NB4 (cell line): ENCODE results near the gene GDPD5.

Source experiments
- MYC ChIP-seq: IDR thresholded peaks from 2 replicates; pipeline ENCODE4 v1.6.1; 2011; ENCODE audit warnings: low read depth, low read length
- POLR2A ChIP-seq: IDR thresholded peaks from 2 replicates; pipeline ENCODE4 v1.6.1; 2011; ENCODE audit warnings: mild to moderate bottlenecking; ENCODE audit not compliant: insufficient read length; ENCODE audit errors: extremely low read depth
- TF ChIP-seq, protein P1 (sequence below): IDR thresholded peaks from one replicate; pipeline ENCODE4 v1.5.1; 2012; ENCODE audit warnings: low read depth, low read length

DNA sequence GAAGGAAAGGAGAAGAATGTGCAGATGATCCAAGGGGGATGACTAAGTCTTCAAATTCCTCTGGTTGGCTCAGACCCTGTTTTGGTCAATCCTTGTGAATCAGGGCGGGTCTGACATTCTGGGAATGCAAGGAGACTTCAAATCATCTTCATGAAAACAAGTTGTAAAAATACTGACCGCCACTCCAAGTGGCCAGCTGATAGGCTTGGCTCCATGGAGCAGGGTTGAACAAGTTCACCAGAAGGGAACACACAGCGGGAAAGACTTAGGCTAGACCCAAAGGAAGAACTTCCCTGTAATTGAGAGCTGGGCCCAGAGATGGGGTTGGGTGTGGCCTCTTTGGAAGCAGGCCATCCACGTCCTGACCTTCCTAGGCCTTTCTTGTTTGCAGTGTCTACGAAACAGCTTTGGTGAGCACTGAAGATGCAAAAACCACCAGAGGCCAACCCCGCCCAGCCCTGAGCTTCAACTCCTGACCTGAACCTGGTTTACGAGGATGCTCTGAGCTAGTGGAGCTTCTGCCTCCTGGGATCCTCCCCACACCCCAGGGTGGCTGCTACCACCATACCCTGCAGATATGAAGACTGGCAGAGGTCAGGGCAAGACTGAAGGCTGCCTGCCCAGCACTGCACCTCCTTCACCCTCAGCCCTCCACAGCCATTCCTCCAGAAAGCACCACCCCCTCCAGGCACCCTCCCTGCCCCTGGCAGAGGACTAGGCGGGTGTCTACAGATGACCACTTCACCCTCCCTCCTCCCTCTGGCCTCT lies 26.1 kb downstream of the GDPD5 start:
- TF ChIP-seq, protein P1, sequence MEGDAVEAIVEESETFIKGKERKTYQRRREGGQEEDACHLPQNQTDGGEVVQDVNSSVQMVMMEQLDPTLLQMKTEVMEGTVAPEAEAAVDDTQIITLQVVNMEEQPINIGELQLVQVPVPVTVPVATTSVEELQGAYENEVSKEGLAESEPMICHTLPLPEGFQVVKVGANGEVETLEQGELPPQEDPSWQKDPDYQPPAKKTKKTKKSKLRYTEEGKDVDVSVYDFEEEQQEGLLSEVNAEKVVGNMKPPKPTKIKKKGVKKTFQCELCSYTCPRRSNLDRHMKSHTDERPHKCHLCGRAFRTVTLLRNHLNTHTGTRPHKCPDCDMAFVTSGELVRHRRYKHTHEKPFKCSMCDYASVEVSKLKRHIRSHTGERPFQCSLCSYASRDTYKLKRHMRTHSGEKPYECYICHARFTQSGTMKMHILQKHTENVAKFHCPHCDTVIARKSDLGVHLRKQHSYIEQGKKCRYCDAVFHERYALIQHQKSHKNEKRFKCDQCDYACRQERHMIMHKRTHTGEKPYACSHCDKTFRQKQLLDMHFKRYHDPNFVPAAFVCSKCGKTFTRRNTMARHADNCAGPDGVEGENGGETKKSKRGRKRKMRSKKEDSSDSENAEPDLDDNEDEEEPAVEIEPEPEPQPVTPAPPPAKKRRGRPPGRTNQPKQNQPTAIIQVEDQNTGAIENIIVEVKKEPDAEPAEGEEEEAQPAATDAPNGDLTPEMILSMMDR = no peak
- no peak for TF ChIP-seq MYC
- TF ChIP-seq POLR2A = no peak
